Measurements from ENCODE around the gene BTBD18.
A peak's percentile ranks its signal among the peaks of the same experiment; 100 is the strongest.

BTBD18 gene

DNA sequence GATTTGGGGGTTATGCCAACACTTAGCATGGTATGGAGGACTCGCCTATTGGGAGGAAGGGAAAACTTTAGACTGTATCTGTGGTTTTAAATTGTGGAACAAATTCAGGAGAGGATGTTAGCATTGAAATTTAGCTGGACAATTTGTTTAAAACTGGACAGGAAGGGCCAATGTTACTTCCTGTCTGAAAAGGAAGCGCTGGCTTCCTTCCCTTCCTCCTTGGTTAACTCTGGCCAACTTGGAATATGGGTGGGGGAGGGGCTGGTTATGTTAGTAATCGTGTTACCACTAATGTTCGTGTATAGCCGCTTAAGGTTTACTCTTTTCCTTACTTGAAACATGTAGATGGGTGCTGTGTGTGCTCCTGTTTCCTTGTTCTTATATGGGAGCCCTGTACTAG, 23.9 kb upstream of the BTBD18 start:
- no peak for DNase-seq

GRCh38 chr11:57773026-57773598, 21.5 kb upstream of the BTBD18 start:
- no peak for DNase-seq

DNA sequence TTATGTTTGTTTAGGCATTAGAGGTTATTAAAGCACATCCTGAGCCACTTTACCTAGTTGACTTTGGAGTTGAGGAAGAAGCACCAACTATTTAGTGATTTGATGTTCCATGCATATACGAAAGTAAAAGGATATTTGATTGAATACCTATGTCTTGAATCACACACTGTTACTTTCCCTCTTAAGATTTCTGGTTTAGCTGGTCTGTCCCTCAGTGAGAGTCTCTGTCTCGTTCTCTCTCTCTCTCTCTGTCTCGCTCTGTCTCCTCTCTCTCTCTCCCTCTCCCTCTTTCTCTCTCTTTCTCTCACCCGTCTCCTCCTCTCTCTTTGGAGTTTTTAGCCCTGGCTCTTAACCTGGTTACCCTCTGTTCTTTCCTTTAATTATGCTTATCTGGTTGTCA, 20.9 kb upstream of the BTBD18 start:
- DNase-seq = no peak

GRCh38 chr11:57771365-57771764, 19.7 kb upstream of the BTBD18 start:
- DNase-seq = no peak

GRCh38 chr11:57770793-57771192, 19.2 kb upstream of the BTBD18 start:
- no peak for DNase-seq

DNA sequence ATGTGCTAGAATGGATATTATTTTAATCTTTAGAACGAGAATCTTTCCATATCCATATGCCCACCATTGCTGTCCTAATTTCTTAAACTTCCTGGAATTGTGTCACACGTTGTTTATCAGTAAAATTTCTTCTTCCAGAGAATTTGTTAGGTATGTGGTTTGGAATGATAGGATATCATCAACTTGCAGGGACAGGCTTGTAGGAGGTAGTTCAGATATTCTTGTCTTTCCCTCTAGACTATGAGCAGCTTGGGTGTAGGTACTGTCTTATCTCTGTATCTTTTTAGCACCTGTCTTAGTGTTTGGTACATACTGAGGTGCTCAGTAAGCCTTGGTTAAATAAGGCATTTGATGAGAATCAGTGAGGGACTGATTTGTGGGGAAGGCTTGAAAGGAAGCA, 13.4 kb upstream of the BTBD18 start:
- DNase-seq = no peak

GRCh38 chr11:57764566-57764965, 12.9 kb upstream of the BTBD18 start:
- DNase-seq = no peak

DNA sequence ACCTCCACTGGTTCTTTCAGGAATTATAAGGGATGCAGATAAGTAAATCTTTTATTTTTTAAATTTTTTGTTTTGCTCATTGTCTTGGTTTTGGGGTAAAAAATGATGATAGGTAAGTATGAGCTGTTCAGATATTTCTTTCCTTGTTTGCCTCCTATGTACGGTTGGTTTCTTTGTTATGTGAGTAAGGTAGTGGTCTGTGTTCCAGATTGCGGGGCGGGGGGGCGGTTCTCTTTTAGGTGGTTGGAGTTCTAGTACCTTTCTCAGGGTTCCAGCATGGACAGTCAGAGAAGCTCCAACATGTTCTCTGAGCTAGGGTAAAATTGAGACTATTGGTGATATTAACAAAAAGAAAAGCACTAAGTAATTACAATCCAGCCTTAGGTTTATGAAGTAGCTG, 12.4 kb upstream of the BTBD18 start:
- DNase-seq = no peak

DNA sequence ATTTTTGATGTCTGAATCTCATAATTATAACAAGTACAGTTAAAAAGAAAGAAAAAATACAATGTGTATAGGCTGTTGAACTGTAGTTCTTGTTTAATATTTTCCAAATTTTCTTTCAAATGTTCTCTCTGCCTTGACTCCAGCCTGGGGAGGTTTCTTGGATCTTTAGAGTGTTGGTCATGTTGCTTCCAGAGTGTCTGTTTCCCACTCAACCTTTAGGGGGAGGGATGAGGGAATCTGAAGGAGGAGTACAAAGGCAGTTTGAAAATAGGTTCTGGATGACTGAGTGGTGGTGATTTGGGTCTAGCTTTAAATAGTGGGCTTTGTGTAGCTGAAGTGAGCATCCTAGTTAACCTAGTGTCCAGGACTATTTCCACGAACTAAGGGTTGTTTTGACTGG, 11.9 kb upstream of the BTBD18 start:
- no peak for DNase-seq

GRCh38 chr11:57762235-57762861, 10.7 kb upstream of the BTBD18 start:
- no peak for DNase-seq

DNA sequence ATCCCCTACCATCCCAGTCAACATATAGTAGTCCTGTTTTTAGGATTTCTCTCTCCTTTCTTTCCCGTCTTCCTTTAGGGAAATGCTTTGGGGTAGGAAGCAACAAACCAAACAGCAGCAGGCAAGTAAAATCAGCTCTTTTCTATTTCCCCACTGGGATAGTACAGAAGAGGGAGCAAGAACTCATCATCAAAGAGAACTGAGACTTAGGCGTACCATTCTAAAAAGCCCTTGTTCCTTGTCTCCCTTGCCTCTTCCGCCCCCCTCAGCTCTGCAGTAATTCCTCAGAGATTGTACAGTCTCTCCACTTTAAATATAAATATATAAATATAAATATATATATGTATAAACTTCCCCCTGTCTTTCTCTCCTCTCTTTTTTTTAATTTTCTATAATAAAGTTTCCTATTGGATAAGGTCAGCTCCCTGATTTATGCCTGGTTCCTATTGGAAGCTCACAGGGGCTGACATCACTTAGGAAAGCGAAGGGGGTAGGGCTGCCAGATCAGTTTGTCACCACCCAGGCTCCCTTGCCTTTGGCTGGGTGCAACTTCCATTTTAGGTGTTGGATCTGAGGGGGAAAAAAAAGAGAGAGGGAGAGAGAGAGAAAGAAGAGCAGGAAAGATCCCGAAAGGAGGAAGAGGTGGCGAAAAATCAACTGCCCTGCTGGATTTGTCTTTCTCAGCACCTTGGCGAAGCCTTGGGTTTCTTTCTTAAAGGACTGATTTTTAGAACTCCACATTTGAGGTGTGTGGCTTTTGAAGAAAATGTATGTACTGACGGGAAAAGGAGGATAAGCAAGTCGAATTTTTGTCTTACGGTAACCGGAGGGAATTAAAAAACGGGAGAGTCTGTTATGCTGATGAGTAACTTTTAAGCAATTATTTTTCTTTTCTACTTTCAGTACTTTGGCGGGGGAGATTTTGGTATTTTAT, 9.9 kb upstream of the BTBD18 start, which contains the start of gene CTNND1:
TSS of gene CTNND1 (plus strand) at position 502 of the 934 bp plus-strand sequence. CDS start 29,677 bp downstream, outside the sequence.
- DNase-seq = no peak

GRCh38 chr11:57758174-57758573, 6.6 kb upstream of the BTBD18 start:
- DNase-seq = no peak

- DNase-seq = no peak
Observed at GRCh38 chr11:57752954-57753353, 1.3 kb upstream of the BTBD18 start.

- no peak for DNase-seq
Observed at GRCh38 chr11:57751176-57751575, 443 bp downstream of the BTBD18 start.

- no peak for DNase-seq
Observed at GRCh38 chr11:57746920-57747319, 4.7 kb downstream of the BTBD18 start.

DNA sequence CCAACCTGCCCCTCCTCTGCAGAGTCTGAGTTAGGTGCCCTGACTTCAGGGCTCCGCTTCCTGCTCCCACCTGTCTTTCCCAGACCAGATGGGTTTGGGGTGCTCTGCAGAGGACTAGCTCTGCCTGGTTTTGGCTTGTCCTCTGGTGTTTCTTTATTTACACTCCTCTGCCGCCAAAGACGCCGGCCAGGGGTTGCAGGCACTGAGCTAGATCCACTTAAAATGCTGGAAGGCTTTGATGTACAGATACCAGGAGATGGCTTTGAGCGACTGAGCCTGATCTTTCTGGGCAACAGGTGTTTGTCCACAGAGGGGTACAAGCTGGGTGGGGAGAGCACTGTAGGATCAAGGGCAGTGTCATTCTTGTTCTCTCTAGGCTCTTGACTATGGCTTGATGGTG, 6.4 kb downstream of the BTBD18 start:
- no peak for DNase-seq

DNA sequence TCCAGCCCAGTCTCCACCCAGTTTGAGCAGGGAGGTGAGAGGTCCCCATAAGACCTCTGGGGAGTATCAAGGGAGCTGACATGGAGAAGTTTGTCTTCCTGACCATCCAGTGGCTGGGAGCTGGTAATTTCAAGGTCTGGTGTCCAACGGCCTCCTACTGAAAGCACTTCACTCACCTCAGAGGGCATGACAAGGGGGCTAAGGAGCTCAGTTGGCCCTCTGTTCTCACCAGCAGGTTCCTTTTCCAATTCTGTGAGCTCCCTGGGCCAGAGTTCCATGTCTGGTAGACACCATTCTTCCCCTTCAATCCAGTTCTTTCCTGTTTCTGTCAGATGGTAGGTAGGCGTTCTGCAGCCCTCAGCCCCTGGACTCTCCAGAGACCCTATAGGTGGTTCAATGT, 7.3 kb downstream of the BTBD18 start:
- DNase-seq = no peak

DNA sequence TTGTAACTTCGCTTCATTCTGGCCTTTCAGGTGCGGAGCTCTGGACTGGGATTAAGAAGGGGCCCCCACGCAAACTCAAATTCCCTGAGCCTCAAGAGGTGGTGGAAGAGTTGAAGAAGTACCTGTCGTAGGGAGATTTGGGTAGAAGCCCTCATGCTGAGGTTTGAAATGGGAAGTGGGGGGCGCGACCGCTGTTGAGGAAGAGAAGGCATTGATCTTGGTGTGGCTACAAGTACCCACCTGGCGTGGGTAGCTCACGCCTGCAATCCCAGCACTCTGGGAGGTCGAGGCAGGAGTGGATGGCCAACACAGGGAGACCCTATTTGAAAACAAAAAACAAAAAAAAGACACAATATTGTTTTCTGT, 9.5 kb downstream of the BTBD18 start:
- no peak for DNase-seq

GRCh38 chr11:57741132-57742086, 10.2 kb downstream of the BTBD18 start, which contains the start of gene SELENOH:
TSS of gene SELENOH (plus strand) at chr11:57741491. CDS start at chr11:57741596, 105 bp downstream.
- peak; percentile 97 for DNase-seq

DNA sequence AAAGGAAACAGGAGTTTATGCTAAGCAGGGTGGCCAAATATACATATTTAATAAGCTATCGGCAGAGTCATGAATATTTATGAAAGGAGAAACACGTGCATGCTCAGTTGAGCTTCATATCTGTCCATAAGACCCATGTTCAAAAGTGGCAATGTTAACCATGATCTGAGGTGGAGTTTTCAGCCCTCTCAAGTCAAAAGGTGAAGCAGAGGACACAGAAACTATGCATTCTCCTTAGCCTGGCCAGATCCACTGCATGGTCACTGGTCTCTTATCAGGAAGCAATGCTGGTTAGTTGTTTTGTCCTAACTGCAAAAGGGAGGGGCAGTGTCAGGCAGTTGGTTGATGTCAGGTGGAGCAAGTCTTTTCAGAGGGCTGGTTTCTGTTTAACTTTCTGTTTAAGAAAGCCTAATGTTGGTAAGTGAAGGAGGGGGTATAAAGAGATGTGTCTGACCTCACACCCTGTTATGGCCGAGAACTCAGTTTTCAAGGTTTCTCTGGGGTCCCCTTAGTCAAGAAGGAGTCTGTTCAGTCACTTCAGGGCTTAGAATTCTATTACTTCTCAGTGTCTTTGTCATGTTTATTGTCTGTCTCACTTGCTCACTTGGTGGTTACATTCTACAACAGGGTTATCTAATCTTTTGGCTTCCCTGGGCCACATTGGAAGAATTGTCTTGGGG, 15.9 kb downstream of the BTBD18 start:
- DNase-seq = no peak

GRCh38 chr11:57732661-57733060, 19.0 kb downstream of the BTBD18 start:
- DNase-seq = no peak

- DNase-seq = no peak
Observed at GRCh38 chr11:57729479-57729878, 22.1 kb downstream of the BTBD18 start.
